Measurements from ENCODE around the gene RGS16.
A peak's percentile ranks its signal among the peaks of the same experiment; 100 is the strongest.

Gene RGS16

DNA sequence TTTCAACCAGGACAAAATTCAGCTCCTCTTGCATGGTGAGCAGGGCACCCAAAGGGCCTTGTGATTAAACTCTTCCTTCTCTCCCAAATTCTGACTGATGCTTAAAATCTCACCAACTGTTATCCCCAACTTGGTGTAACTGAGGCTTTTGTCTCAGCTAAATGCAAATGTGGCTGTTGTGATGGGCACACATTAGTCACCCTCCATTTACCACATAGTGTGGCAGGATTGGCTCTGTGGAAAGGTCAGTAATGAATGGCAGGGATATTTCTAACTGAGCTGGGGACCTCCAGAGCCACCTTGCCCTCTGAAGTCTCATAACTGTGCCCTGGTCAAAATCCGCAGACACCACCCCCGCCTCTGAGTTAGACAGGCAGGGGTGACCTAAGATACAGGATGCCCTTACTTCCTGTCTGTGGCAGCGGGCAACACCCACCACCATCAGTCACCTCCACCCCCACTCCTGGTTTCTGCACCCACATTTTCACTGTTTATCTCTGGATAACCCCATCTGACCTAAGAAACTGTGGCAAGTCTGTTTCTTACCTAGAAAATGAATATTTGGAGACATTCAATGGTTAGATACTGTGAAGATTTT lies 25.4 kb upstream of the RGS16 start:
- DNase-seq: no peak

- no peak for DNase-seq
Measured at GRCh38 chr1:182629080-182629479, 24.9 kb upstream of the RGS16 start.

GRCh38 chr1:182628657-182629056 lies 24.5 kb upstream of the RGS16 start:
- DNase-seq: no peak

DNA sequence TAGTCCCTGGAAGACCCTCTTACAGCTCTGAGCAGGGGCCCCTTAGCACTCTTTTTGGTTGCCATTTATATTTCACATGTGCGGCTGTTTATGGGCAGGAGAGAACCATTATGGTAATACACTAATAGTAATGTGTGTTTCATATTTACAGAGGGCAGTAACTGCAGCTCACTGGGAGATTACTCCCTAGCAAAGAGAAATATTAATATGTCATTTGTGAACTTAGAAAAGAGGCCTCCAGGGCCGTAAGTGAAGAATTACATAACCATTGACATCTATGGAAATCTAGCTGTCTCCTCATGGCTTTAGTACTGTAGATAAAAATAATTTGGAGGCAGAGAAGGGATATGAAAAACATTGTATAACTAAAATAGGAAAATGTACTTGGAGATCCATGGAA lies 23.4 kb upstream of the RGS16 start:
- DNase-seq: no peak

DNA sequence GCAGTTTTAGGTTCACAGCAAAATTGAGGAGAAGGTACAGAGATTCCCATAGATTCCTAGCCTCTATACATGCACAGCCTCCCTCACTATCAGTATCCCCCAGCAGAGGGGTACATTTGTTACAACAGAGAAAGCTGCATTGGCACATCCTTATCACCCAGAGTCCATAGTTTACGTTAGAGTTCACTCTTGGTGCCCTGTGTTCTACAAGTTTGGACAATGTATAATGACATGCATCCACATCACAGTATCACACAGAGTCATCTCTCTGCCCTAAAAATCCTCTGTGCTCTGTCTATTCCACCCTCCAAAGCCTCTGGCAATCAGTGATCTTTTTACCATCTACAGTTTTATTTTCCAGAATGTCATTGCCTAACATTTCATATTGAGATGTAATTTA lies 22.3 kb upstream of the RGS16 start:
- DNase-seq: no peak

DNA sequence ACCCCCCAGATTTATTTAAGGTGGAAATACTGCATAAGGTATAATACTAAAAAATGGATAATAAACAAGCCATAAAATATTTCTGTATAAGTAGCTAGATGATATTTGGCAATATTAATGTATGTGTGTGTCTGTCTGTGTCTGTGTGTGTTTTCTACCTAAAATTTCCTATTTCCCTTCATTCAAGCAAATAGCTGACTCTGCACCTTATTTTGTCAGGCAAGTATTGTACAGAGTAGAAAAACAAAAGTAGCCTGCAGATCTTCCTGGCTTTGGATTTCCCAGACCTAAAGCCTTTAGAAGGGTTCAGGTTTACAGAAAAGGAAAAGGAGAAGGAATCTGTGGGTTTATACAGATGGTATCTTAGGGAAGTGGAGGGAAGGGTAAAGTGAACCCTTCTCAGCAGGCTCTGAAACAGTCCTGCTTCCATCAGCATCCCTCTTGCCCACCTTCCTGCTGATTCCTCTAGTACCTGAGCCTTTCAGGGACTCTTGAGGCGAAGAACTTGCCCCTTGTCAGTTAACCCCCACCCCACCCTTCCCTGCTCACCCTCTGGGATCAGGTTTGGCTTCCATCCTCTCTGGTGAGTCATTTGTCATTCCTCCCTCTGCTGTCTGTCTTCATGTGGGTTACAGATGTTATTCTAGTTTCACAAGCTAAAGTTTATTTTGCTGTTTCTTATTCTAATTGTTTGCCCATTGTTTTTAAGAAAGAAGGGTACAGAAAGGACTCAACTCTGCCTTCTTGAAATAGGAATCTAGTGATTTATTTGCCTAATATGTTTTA lies 21.7 kb upstream of the RGS16 start:
- peak; percentile 47 for DNase-seq

DNA sequence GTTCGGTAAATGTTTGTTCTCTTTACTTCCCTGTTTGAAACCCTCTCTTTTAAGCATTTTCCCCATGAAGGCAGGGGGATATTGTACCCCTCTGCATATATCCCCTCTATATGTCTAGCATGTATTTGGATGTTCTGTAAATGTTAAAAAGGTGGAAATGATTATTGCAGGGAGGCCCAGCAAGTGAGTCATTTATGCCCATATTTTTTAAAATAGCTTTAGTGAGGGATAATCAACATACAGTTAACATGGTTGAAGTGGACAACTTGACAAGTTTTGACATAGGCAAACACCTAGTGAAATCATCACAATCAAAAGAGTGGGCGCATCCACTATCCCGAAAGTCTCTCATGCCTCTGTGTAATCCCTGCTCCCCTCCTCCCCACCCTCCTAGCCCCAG lies 20.8 kb upstream of the RGS16 start:
- DNase-seq: no peak

- no peak for DNase-seq
Measured at GRCh38 chr1:182624577-182624976, 20.4 kb upstream of the RGS16 start.

DNA sequence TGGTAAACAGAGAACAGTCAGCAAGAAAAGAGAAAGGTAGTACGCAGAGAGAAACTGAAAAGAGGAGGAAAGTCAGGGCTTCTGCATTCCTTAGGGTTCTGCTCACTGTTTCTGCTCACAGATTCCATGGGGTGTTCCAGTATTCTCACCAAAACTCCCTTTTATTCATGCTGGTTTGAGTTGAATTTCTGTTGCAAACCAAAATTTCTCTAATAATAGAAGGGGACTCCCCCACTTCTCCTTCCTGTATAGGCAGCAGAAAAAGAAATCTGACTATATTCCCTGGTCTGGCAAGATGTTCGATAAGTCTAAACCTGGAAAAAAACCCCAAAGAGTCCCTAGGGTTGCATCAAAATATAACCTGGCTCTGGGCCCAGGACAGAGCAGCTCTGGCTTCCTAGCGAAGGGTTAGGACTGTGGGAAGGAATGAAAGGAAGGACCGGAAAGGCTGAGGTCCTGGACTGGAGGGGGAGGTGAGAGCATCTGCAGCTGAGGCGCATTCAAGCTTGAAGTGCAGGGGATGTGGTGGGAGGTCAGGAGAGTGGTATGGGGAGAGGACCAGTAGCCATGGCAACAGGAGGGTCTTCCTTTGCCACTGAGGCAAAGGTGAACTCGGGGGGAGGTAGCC lies 18.8 kb upstream of the RGS16 start:
- no peak for DNase-seq

DNA sequence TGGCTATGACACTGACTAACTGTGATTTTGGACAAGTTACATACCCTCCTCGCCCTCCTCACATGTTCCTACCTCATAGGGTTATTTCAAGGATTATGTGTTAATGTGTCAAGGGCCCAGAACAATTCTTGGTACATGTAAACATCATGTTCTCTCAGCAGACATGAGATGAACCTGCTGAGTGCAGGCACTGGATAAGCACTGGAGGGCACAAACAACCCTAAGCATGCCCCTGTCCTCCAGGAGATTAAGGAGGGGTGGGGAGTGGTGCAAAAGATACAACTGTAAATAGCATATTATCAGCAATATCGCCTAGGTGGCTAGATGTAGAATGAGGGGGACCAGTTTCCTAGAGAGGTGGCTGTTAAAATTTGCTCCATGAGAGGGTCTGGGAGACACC lies 17.7 kb upstream of the RGS16 start:
- no peak for DNase-seq

DNA sequence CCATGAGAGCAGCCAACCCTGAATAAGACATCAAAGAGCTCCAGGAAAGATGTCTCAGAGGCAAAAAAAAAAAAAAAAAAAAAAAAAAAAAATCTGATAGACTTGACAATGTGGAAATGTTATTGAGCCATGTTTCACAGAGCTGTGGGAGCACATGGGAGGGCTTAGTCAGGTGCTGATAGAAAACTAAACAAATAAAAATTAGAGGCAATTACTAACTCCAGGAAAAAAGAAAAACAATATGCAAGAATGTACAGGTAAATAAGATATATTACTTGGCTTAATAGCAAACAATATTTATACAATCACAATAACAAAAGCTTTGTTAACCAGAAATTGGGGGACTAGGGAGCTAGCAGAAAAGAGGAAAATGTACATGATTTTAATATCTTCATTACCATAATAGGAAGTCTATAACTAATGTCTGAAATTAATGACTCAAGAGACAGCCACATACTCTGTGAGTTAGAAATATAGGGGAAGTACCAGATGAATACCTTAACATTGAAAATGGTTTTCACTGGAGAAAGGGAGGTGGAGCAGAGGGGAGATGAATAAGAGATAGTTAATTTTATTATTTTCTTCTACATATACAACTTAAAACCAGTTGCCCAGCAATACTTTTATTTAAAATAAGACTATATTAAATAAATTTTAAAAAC lies 16.9 kb upstream of the RGS16 start:
- no peak for DNase-seq

- DNase-seq: peak; percentile 68
Measured at GRCh38 chr1:182617734-182618351, 13.7 kb upstream of the RGS16 start.

GRCh38 chr1:182617014-182617429 lies 12.8 kb upstream of the RGS16 start:
- DNase-seq: no peak

DNA sequence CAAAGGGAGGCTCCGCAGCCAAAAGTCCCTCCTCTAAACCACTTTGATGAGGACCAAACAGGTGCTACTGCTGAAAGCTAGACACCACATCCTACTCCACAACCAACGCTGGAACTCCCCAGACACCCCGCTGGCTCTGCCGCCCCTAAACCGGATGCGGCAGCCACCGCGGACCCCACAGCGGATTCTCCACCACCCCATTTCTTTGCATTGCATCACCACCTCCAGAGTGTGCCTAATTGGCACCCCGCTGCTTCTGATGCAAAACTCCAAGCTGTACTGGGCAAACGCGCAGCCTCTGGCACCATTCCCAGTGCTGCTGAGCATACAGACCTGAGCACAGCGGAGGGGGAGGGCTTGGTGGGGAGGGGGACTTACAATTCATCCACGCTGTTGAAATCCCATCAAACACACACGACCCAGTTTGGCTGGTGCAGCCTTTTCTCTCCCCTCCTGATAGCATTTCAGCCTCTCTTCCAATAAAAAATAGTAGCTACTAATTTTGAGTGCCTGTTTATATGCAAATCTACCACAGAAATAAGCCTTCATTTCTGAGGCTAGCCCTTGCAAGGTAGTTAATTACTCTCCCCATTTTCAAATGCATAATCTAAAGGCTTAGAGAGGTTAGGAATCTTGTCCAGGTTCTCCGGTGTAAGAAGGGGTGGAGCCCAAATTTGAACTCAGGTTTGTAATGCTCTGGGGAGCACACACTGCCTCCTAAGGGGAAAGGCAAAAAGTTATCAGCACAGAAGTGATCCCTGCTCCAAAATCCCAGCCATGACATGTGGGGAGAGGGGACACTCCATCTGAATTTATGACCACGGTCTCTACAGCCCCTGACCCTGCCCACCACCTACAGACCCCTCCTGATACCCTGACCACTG lies 12.2 kb upstream of the RGS16 start:
- peak; percentile 80 for DNase-seq

GRCh38 chr1:182615468-182616129 lies 11.4 kb upstream of the RGS16 start:
- peak; percentile 48 for DNase-seq

GRCh38 chr1:182614796-182615454 lies 10.7 kb upstream of the RGS16 start:
- peak; percentile 92 for DNase-seq

GRCh38 chr1:182611787-182612186 lies 7.6 kb upstream of the RGS16 start:
- DNase-seq: no peak

DNA sequence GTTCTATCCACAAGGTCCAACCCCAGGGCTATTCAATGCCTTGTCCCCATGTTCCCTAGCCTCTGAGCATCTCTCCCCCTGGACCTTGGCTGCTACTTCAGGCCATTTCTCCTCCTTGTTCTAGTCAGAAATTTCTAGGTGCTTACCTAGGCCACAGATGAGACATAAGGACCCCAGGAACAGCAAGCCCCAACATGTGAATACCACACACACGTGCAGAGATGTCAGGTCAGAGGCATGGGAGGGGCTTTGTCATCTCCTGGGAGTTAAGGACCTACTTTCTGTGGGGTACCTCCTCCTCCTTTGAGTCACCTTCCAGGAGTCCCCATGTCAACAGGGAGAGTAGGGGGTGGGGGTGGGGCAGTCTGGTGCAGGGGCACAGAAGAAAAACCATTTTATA lies 7.1 kb upstream of the RGS16 start:
- no peak for DNase-seq

- peak; percentile 71 for DNase-seq
Measured at GRCh38 chr1:182610606-182611194, 6.5 kb upstream of the RGS16 start.

- peak; percentile 80 for DNase-seq
Measured at GRCh38 chr1:182608845-182609610, 4.8 kb upstream of the RGS16 start.
